Measurements from ENCODE around the gene LGALS4. TPM values are rescaled to one million over a fixed set of nuclear protein-coding genes. Genes with fewer than 3 reads are reported as not detected.

Gene LGALS4
- total and polyA plus RNA-seq, 4 experiments from 2014 or later = 4.7 to 6.1 TPM; not detected in 2

GRCh38 chr19:38839816-38840582 lies 27.3 kb upstream of the LGALS4 start:
- peaks cover 81% of the 10 kb centered on the region for H3K36me3 ChIP-seq (ENCODE audit: insufficient read depth, low read length)
- POLR2A ChIA-PET (ENCODE audit: partially characterized antibody) = interaction anchor here (0.7 to 5.6 kb wide), 8 partner anchors 9 to 52 kb away, joined by 3 to 52 read pairs (median 8); partner anchors contain the start of genes ECH1, HNRNPL and RINL
- H3K27ac ChIP-seq (ENCODE audit: low read depth, low read length) = no peak overlapping the region
- intact Hi-C loops (cut with micrococcal nuclease) = no loop called here
- peak overlapping the region in 1 of 8 donors; percentile 54 for H3K4me3 Mint-ChIP-seq
- H3K9me3 ChIP-seq (ENCODE audit: control insufficient read depth in 1 of 2, low read length in 2 of 2) = no peaks in the 10 kb centered on the region
- no peaks in the 10 kb centered on the region for H3K27me3 ChIP-seq (ENCODE audit: insufficient read depth, low read length)
- H3K27me3 Mint-ChIP-seq = peaks cover 0 to 1% of the 10 kb centered on the region in 2 donors
- peak overlapping the region in 5 of 7 donors; percentile 55 to 99 (median 57) for H3K27ac Mint-ChIP-seq
- no peak overlapping the region for H3K4me3 ChIP-seq (ENCODE audit: low read length in 2 of 2)
- peaks cover 69 to 89% of the 10 kb centered on the region in 2 donors for H3K36me3 Mint-ChIP-seq
- DNase-seq = no peak
- peaks cover 58% of the 10 kb centered on the region for H3K4me1 ChIP-seq (ENCODE audit: insufficient read depth, low read length)
- CTCF ChIA-PET (ENCODE audit: partially characterized antibody) = interaction anchor here (0.9 to 2.0 kb wide), 3 partner anchors 9 to 437 kb away, joined by 3 to 10 read pairs (median 4); partner anchors contain the start of genes ECH1, FAM98C and RINL
- peaks cover 0 to 12% (median 0%) of the 10 kb centered on the region in 8 donors for H3K9me3 Mint-ChIP-seq
- peaks cover 30 to 60% (median 49%) of the 10 kb centered on the region in 4 donors for H3K4me1 Mint-ChIP-seq

- POLR2A ChIA-PET (ENCODE audit: partially characterized antibody) = interaction anchor here (0.6 to 5.6 kb wide), 6 partner anchors 10 to 70 kb away, joined by 3 to 40 read pairs (median 8); partner anchors contain the start of genes HNRNPL and RINL
- H3K27ac ChIP-seq (ENCODE audit: low read depth, low read length) = no peak overlapping the region
- peaks cover 64 to 83% of the 10 kb centered on the region in 2 donors for H3K36me3 Mint-ChIP-seq
- intact Hi-C loops (cut with micrococcal nuclease) = no loop called here
- H3K4me3 Mint-ChIP-seq = peak overlapping the region in 1 of 8 donors; percentile 49
- H3K27ac Mint-ChIP-seq = peak overlapping the region in 6 of 7 donors; percentile 66 to 86 (median 78)
- peaks cover 0 to 14% (median 0%) of the 10 kb centered on the region in 8 donors for H3K9me3 Mint-ChIP-seq
- CTCF ChIA-PET (ENCODE audit: partially characterized antibody) = interaction anchor here (1.1 to 2.0 kb wide), 2 partner anchors 8 to 39 kb away, joined by 4 to 10 read pairs; partner anchors contain the start of genes ECH1 and RINL
- DNase-seq = no peak
- H3K27me3 ChIP-seq (ENCODE audit: insufficient read depth, low read length) = no peaks in the 10 kb centered on the region
- no peaks in the 10 kb centered on the region for H3K9me3 ChIP-seq (ENCODE audit: control insufficient read depth in 1 of 2, low read length in 2 of 2)
- H3K4me1 ChIP-seq (ENCODE audit: insufficient read depth, low read length) = peaks cover 50% of the 10 kb centered on the region
- H3K4me3 ChIP-seq (ENCODE audit: low read length in 2 of 2) = no peak overlapping the region
- H3K27me3 Mint-ChIP-seq = peaks cover 0 to 1% of the 10 kb centered on the region in 2 donors
- peaks cover 72% of the 10 kb centered on the region for H3K36me3 ChIP-seq (ENCODE audit: insufficient read depth, low read length)
- peaks cover 27 to 53% (median 44%) of the 10 kb centered on the region in 4 donors for H3K4me1 Mint-ChIP-seq
These were observed 26.4 kb upstream of the LGALS4 start for GRCh38 chr19:38838986-38839761.

- H3K36me3 Mint-ChIP-seq = peaks cover 57 to 75% of the 10 kb centered on the region in 2 donors
- Histone ChIP-seq H3K4me3 (ENCODE audit: low read length in 2 of 2) (no peak overlapping the region), H3K36me3 (ENCODE audit: insufficient read depth, low read length) (peaks cover 65% of the 10 kb centered on the region), H3K27ac (ENCODE audit: low read depth, low read length) (no peak overlapping the region), H3K27me3 (ENCODE audit: insufficient read depth, low read length) (no peaks in the 10 kb centered on the region), H3K4me1 (ENCODE audit: insufficient read depth, low read length) (peaks cover 42% of the 10 kb centered on the region), H3K9me3 (ENCODE audit: control insufficient read depth in 1 of 2, low read length in 2 of 2) (no peaks in the 10 kb centered on the region)
- intact Hi-C loops (cut with micrococcal nuclease) = no loop called here
- H3K9me3 Mint-ChIP-seq = peaks cover 0 to 14% (median 0%) of the 10 kb centered on the region in 8 donors
- POLR2A ChIA-PET (ENCODE audit: partially characterized antibody) = interaction anchor here (0.6 to 5.6 kb wide), 8 partner anchors 11 to 114 kb away, joined by 3 to 40 read pairs (median 4); partner anchors contain the start of genes HNRNPL, NFKBIB and RINL
- H3K27ac Mint-ChIP-seq = peak overlapping the region in 5 of 7 donors; percentile 29 to 86 (median 80)
- H3K4me1 Mint-ChIP-seq = peaks cover 21 to 45% (median 37%) of the 10 kb centered on the region in 4 donors
- peaks cover 0 to 1% of the 10 kb centered on the region in 2 donors for H3K27me3 Mint-ChIP-seq
- DNase-seq = peak in 1 of 5 donors; percentile 56
- CTCF ChIA-PET (ENCODE audit: partially characterized antibody) = interaction anchor here (1.4 kb wide), 1 partner anchor 31 kb away, joined by 3 read pairs; no protein-coding TSS in a partner anchor
- peak overlapping the region in 1 of 8 donors; percentile 15 for H3K4me3 Mint-ChIP-seq
These were observed 25.7 kb upstream of the LGALS4 start for GRCh38 chr19:38838208-38838985.

- no peak overlapping the region for H3K4me3 ChIP-seq (ENCODE audit: low read length in 2 of 2)
- peak overlapping the region in 1 of 8 donors; percentile 1 for H3K4me3 Mint-ChIP-seq
- H3K9me3 Mint-ChIP-seq = peaks cover 0 to 14% (median 0%) of the 10 kb centered on the region in 8 donors
- H3K36me3 Mint-ChIP-seq = peaks cover 50 to 68% of the 10 kb centered on the region in 2 donors
- no peaks in the 10 kb centered on the region for H3K27me3 ChIP-seq (ENCODE audit: insufficient read depth, low read length)
- no peak overlapping the region for H3K27ac ChIP-seq (ENCODE audit: low read depth, low read length)
- POLR2A ChIA-PET (ENCODE audit: partially characterized antibody) = interaction anchor here (1.1 to 5.6 kb wide), 6 partner anchors 11 to 113 kb away, joined by 3 to 40 read pairs (median 8); partner anchors contain the start of genes HNRNPL and NFKBIB
- H3K27ac Mint-ChIP-seq = peak overlapping the region in 3 of 7 donors; percentile 55 to 83 (median 75)
- peaks cover 35% of the 10 kb centered on the region for H3K4me1 ChIP-seq (ENCODE audit: insufficient read depth, low read length)
- H3K4me1 Mint-ChIP-seq = peaks cover 14 to 41% (median 31%) of the 10 kb centered on the region in 4 donors
- intact Hi-C loops (cut with micrococcal nuclease) = no loop called here
- no peaks in the 10 kb centered on the region for H3K9me3 ChIP-seq (ENCODE audit: control insufficient read depth in 1 of 2, low read length in 2 of 2)
- peaks cover 58% of the 10 kb centered on the region for H3K36me3 ChIP-seq (ENCODE audit: insufficient read depth, low read length)
- H3K27me3 Mint-ChIP-seq = peaks cover 0 to 1% of the 10 kb centered on the region in 2 donors
- DNase-seq = no peak
- CTCF ChIA-PET (ENCODE audit: partially characterized antibody) = interaction anchor here (1.1 to 1.4 kb wide), 2 partner anchors 24 to 31 kb away, joined by 3 read pairs; no protein-coding TSS in a partner anchor
These were observed 24.9 kb upstream of the LGALS4 start for GRCh38 chr19:38837656-38838121.

- ChIA-PET CTCF (ENCODE audit: partially characterized antibody) (interaction anchor here (1.1 to 1.4 kb wide), 2 partner anchors 24 to 32 kb away, joined by 3 read pairs; no protein-coding TSS in a partner anchor), POLR2A (ENCODE audit: partially characterized antibody) (interaction anchor here (1.1 to 5.6 kb wide), 6 partner anchors 12 to 113 kb away, joined by 3 to 40 read pairs (median 8); partner anchors contain the start of genes HNRNPL and NFKBIB)
- Mint-ChIP-seq H3K4me1 (peaks cover 10 to 39% (median 27%) of the 10 kb centered on the region in 4 donors), H3K4me3 (no peak overlapping the region), H3K27ac (peak overlapping the region in 3 of 7 donors; percentile 72 to 83 (median 75)), H3K27me3 (no peaks in the 10 kb centered on the region), H3K9me3 (peaks cover 0 to 14% (median 0%) of the 10 kb centered on the region in 8 donors), H3K36me3 (peaks cover 44 to 62% of the 10 kb centered on the region in 2 donors)
- Histone ChIP-seq H3K36me3 (ENCODE audit: insufficient read depth, low read length) (peaks cover 56% of the 10 kb centered on the region), H3K27me3 (ENCODE audit: insufficient read depth, low read length) (no peaks in the 10 kb centered on the region), H3K9me3 (ENCODE audit: control insufficient read depth in 1 of 2, low read length in 2 of 2) (no peaks in the 10 kb centered on the region), H3K4me3 (ENCODE audit: low read length in 2 of 2) (no peak overlapping the region), H3K4me1 (ENCODE audit: insufficient read depth, low read length) (peaks cover 34% of the 10 kb centered on the region), H3K27ac (ENCODE audit: low read depth, low read length) (no peak overlapping the region)
- no peak for DNase-seq
- intact Hi-C loops (cut with micrococcal nuclease) = no loop called here
These were observed 24.4 kb upstream of the LGALS4 start for GRCh38 chr19:38836983-38837626.

Data from CD4-positive, alpha-beta memory T cell (primary cell).